SK-N-SH (cell line): ENCODE measurements around the gene ADAM29. TPM values are rescaled to one million over a fixed set of nuclear protein-coding genes. Genes with fewer than 3 reads are reported as not detected.

Source experiments
- CTCF ChIA-PET: fragments of 300-600, 350-600 bp; formaldehyde crosslinking; extraction: SDS; loops from one replicate; lab custom pipeline; 2021; lab: Yijun Ruan, JAX
- POLR2A ChIA-PET: fragments of 350-600 bp; sonication (Branson Sonifier 250); formaldehyde crosslinking; extraction: SDS; loops from one replicate; lab custom pipeline; 2020; ENCODE audit warnings: antibody characterized with exemption, inconsistent platforms; lab: Yijun Ruan, JAX
- DNase-seq: peaks from one replicate; pipeline ENCODE4 v3.0.0; 2012
- H2AFZ ChIP-seq: fragments of 200-600 bp; sonication (generic); 2 replicates; pipeline ENCODE4 v1.8.1; 2016; ENCODE audit warnings: antibody characterized with exemption, mild to moderate bottlenecking, low read depth
- H3F3A ChIP-seq: fragments of 200-600 bp; sonication (generic); replicated peaks from 2 replicates; pipeline ENCODE3; 2016; ENCODE audit warnings: antibody characterized with exemption, mild to moderate bottlenecking; ENCODE audit not compliant: insufficient read depth
- H3K27ac ChIP-seq, 2 experiments: fragments of 200-500 bp in 1 of 2; fragments of 200-600 bp in 1 of 2; sonication (Bioruptor generic) in 1 of 2; sonication (generic), shearing (Covaris generic) in 1 of 2; 2 replicates each; pipeline versions ENCODE4 v1.5.1 to v1.6.1; 2014 to 2016; ENCODE audit warnings: low read depth in 2 of 2, inconsistent platforms in 1 of 2, low read length in 1 of 2, mild to moderate bottlenecking in 1 of 2, mixed read lengths in 1 of 2
- H3K27me3 ChIP-seq: fragments of 200-600 bp; sonication (generic), shearing (Covaris generic); 2 replicates; pipeline ENCODE4 v1.6.1; 2016; ENCODE audit warnings: mixed run types; ENCODE audit not compliant: insufficient read depth
- H3K36me3 ChIP-seq, 2 experiments: fragments of 200-500 bp in 1 of 2; fragments of 200-600 bp in 1 of 2; sonication (Bioruptor generic) in 1 of 2; sonication (generic) in 1 of 2; replicated peaks in 1 of 2; 2 replicates each; pipeline versions ENCODE3 to v1.5.1; 2014 to 2016; ENCODE audit warnings: low read length in 1 of 2, mild to moderate bottlenecking in 1 of 2; ENCODE audit not compliant: insufficient read depth in 2 of 2, control insufficient read depth in 1 of 2
- H3K4me1 ChIP-seq, 2 experiments: fragments of 200-500 bp in 1 of 2; fragments of 200-600 bp in 1 of 2; sonication (Bioruptor generic) in 1 of 2; sonication (generic), shearing (Covaris generic) in 1 of 2; 2 replicates each; pipeline versions ENCODE4 v1.5.1 to v1.6.1; 2014 to 2016; ENCODE audit warnings: low read depth in 1 of 2, low read length in 1 of 2, mixed run types in 1 of 2; ENCODE audit not compliant: insufficient read depth in 2 of 2, control insufficient read depth in 1 of 2
- H3K4me2 ChIP-seq: fragments of 200-600 bp; sonication (generic), shearing (Covaris generic); 2 replicates; pipeline ENCODE4 v1.6.1; 2017; ENCODE audit warnings: mixed run types
- H3K4me3 ChIP-seq, 2 experiments: fragments of 200-500 bp in 1 of 2; fragments of 200-600 bp in 1 of 2; sonication (Bioruptor generic) in 1 of 2; sonication (generic), shearing (Covaris generic) in 1 of 2; 2 replicates each; pipeline versions ENCODE4 v1.5.1 to v1.8.1; 2014 to 2016; ENCODE audit warnings: low read depth in 2 of 2, inconsistent platforms in 1 of 2, low read length in 1 of 2, mild to moderate bottlenecking in 1 of 2, mixed read lengths in 1 of 2, moderate library complexity in 1 of 2
- H3K79me2 ChIP-seq: fragments of 200-600 bp; sonication (generic); 2 replicates; pipeline ENCODE4 v1.8.1; 2017; ENCODE audit warnings: mild to moderate bottlenecking; ENCODE audit not compliant: insufficient read depth
- H3K9ac ChIP-seq: fragments of 200-600 bp; sonication (generic); 2 replicates; pipeline ENCODE4 v1.6.1; 2017; ENCODE audit warnings: mixed run types
- H3K9me2 ChIP-seq: fragments of 200-600 bp; sonication (generic); 2 replicates; pipeline ENCODE4 v1.6.1; 2017; ENCODE audit warnings: mixed run types
- H3K9me3 ChIP-seq: fragments of 200-600 bp; sonication (generic); 2 replicates; pipeline ENCODE4 v1.6.1; 2017; ENCODE audit warnings: mixed run types, mild to moderate bottlenecking, moderate library complexity
- H4K20me1 ChIP-seq: fragments of 200-600 bp; sonication (generic); 2 replicates; pipeline ENCODE4 v1.6.1; 2017; ENCODE audit warnings: mild to moderate bottlenecking, mixed run types; ENCODE audit not compliant: insufficient read depth
- ELF1 ChIP-seq: IDR thresholded peaks from 2 replicates; pipeline ENCODE4 v1.4.0; 2012
- EP300 ChIP-seq, 2 experiments: IDR thresholded peaks; 2 replicates each; pipeline versions ENCODE4 v1.4.0 to v1.6.1; 2012; ENCODE audit warnings: borderline replicate concordance in 1 of 2, low read depth in 1 of 2, low read length in 1 of 2
- EZH2phosphoT487 ChIP-seq: fragments of 200-600 bp; sonication (generic); IDR thresholded peaks from 2 replicates; pipeline ENCODE4 v1.6.1; 2017; ENCODE audit warnings: low read depth, mixed run types, mild to moderate bottlenecking, antibody characterized with exemption, moderate library complexity, borderline replicate concordance
- GATA2 ChIP-seq: sonication (generic); formaldehyde crosslinking; IDR thresholded peaks from 2 replicates; pipeline ENCODE4 v1.5.0; 2020; ENCODE audit warnings: mild to moderate bottlenecking, missing genetic modification reagents
- IRF3 ChIP-seq: fragments of 150-350 bp; IDR thresholded peaks from 2 replicates; pipeline ENCODE4 v1.6.1; 2016; ENCODE audit warnings: mild to moderate bottlenecking, low read depth, low read length
- JUND ChIP-seq: IDR thresholded peaks from 2 replicates; pipeline ENCODE4 v1.4.0; 2012
- MAX ChIP-seq: IDR thresholded peaks from 2 replicates; pipeline ENCODE4 v1.4.0; 2012; ENCODE audit warnings: low read depth
- NFIC ChIP-seq: IDR thresholded peaks from 2 replicates; pipeline ENCODE4 v1.4.0; 2012; ENCODE audit warnings: borderline replicate concordance
- NRF1 ChIP-seq: IDR thresholded peaks from 2 replicates; pipeline ENCODE4 v1.6.1; 2012; ENCODE audit warnings: low read depth, mild to moderate bottlenecking, low read length
- RAD21 ChIP-seq: IDR thresholded peaks from 2 replicates; pipeline ENCODE4 v1.6.1; 2012; ENCODE audit warnings: mild to moderate bottlenecking, low read length
- RCOR1 ChIP-seq: fragments of 150-350 bp; IDR thresholded peaks from 2 replicates; pipeline ENCODE4 v1.6.1; 2017; ENCODE audit warnings: antibody characterized with exemption, low read length
- REST ChIP-seq: IDR thresholded peaks from 2 replicates; pipeline ENCODE4 v1.6.1; 2012; ENCODE audit warnings: mild to moderate bottlenecking, low read depth, low read length, moderate library complexity
- SIN3A ChIP-seq: IDR thresholded peaks from 2 replicates; pipeline ENCODE4 v1.6.1; 2012; ENCODE audit warnings: low read depth, mild to moderate bottlenecking, low read length, moderate library complexity, borderline replicate concordance
- TEAD4 ChIP-seq: IDR thresholded peaks from 2 replicates; pipeline ENCODE4 v1.4.0; 2012; ENCODE audit warnings: mild to moderate bottlenecking, borderline replicate concordance; ENCODE audit not compliant: insufficient read depth
- USF1 ChIP-seq: IDR thresholded peaks from 2 replicates; pipeline ENCODE4 v1.4.0; 2012; ENCODE audit warnings: low read depth, borderline replicate concordance
- WGBS: methylation state at CpG from one replicate; pipeline ENCODE4 v1.1.6; 2017; ENCODE audit warnings: low lambda C conversion rate; 5-methylcytosine and 5-hydroxymethylcytosine counted together
- polyA plus RNA-seq, 3 experiments: library from polyadenylated mRNA; depleted of rRNA; stranded (reverse); fragments of >200 nt; gene quantifications; 2 replicates each; pipeline ENCODE4 v1.2.3, GENCODE V29; 2012

The ADAM29 gene
- polyA plus RNA-seq, 1 of the 3 experiments (the other 2 are of a cell fraction), result not detected

- TF ChIP-seq EZH2phosphoT487, result no peak
- TF ChIP-seq NFIC, result no peak
- TF ChIP-seq RAD21, result no peak
- no peak for TF ChIP-seq NRF1
- TF ChIP-seq MAX, result no peak
- TF ChIP-seq SIN3A, result no peak
- TF ChIP-seq GATA2 (CRISPR knock-in tag), result no peak
- no peak for TF ChIP-seq TEAD4
- no peak for TF ChIP-seq RCOR1
- TF ChIP-seq, all 33 proteins: peak for 0
Observed at GRCh38 chr4:174933083-174933482, 14.9 kb downstream of the ADAM29 start (continued).

GRCh38 chr4:174934360-174934759 is 16.2 kb downstream of the ADAM29 start:
- 27% methylated on average over 4 of the region's 4 CpGs for WGBS
- H3K4me2 ChIP-seq, result no peak overlapping the region
- H3K79me2 ChIP-seq, result no peaks in the 10 kb centered on the region
- H4K20me1 ChIP-seq, result no peaks in the 10 kb centered on the region
- H3F3A ChIP-seq, result no peaks in the 10 kb centered on the region
- H3K9me2 ChIP-seq, result no peaks in the 10 kb centered on the region
- no peak overlapping the region for H3K27ac ChIP-seq
- H3K9ac ChIP-seq, result no peak overlapping the region
- no peak overlapping the region for H2AFZ ChIP-seq
- DNase-seq, result no peak
- H3K4me1 ChIP-seq, result no peaks in the 10 kb centered on the region
- ChIA-PET POLR2A (no interaction called here), CTCF (no interaction called here)
- H3K9me3 ChIP-seq, result no peaks in the 10 kb centered on the region
- TF ChIP-seq REST, result no peak
- H3K36me3 ChIP-seq, result no peaks in the 10 kb centered on the region
- no peak overlapping the region for H3K4me3 ChIP-seq
- no peaks in the 10 kb centered on the region for H3K27me3 ChIP-seq

GRCh38 chr4:174935607-174936006 is 17.4 kb downstream of the ADAM29 start:
- Histone ChIP-seq H3K27me3 (no peaks in the 10 kb centered on the region), H2AFZ (no peak overlapping the region), H3K9me2 (no peaks in the 10 kb centered on the region), H3K4me2 (no peak overlapping the region), H3K79me2 (no peaks in the 10 kb centered on the region), H3K36me3 (no peaks in the 10 kb centered on the region), H4K20me1 (no peaks in the 10 kb centered on the region), H3F3A (no peaks in the 10 kb centered on the region), H3K9ac (no peak overlapping the region), H3K4me3 (no peak overlapping the region), H3K27ac (no peak overlapping the region), H3K9me3 (no peaks in the 10 kb centered on the region), H3K4me1 (no peaks in the 10 kb centered on the region)
- no peak for DNase-seq
- ChIA-PET POLR2A (no interaction called here), CTCF (no interaction called here)
- WGBS, result 15% methylated on average over 2 of the region's 2 CpGs
- TF ChIP-seq ELF1 (no peak), TEAD4 (no peak), RCOR1 (no peak), JUND (no peak), EP300 (IDR thresholded peaks at IDR 0.05; ENCODE audit: borderline replicate concordance in 1 of 2, low read depth in 1 of 2, low read length in 1 of 2) (no peak), SIN3A (no peak), MAX (no peak), RAD21 (no peak), NFIC (no peak), IRF3 (no peak), REST (no peak), USF1 (no peak)
